Hematopoietic multipotent progenitor cell treated with erythropoietin and hydrocortisone succinate and interleukin-3 and kit ligand, for 6 days (in vitro differentiated cells): ENCODE results near the gene HS3ST3B1.

ENCODE experiments used
- DNase-seq: peaks from one replicate; pipeline ENCODE4 v3.0.0-alpha.2; 2015

Gene HS3ST3B1

GRCh38 chr17:14355556-14355955 is 54.7 kb downstream of the HS3ST3B1 start:
- no peak for DNase-seq

- DNase-seq, result peak; percentile 17
Observed at GRCh38 chr17:14359163-14360020, 58.5 kb downstream of the HS3ST3B1 start.

GRCh38 chr17:14360856-14361255 is 60.0 kb downstream of the HS3ST3B1 start:
- DNase-seq, result no peak

- DNase-seq, result no peak
Observed at GRCh38 chr17:14361470-14361869, 60.6 kb downstream of the HS3ST3B1 start.

GRCh38 chr17:14361945-14362508 is 61.1 kb downstream of the HS3ST3B1 start:
- DNase-seq, result no peak

- no peak for DNase-seq
Observed at GRCh38 chr17:14366199-14366598, 65.3 kb downstream of the HS3ST3B1 start.

GRCh38 chr17:14372461-14372860 is 71.6 kb downstream of the HS3ST3B1 start:
- no peak for DNase-seq

GRCh38 chr17:14372905-14373613 is 72.2 kb downstream of the HS3ST3B1 start:
- DNase-seq, result no peak

- no peak for DNase-seq
Observed at GRCh38 chr17:14373614-14374259, 72.9 kb downstream of the HS3ST3B1 start.

GRCh38 chr17:14374268-14374667 is 73.4 kb downstream of the HS3ST3B1 start:
- DNase-seq, result no peak

- DNase-seq, result no peak
Observed at GRCh38 chr17:14376666-14377065, 75.8 kb downstream of the HS3ST3B1 start.

GRCh38 chr17:14381606-14382005 is 80.7 kb downstream of the HS3ST3B1 start:
- no peak for DNase-seq

- no peak for DNase-seq
Observed at GRCh38 chr17:14387036-14387435, 86.2 kb downstream of the HS3ST3B1 start.

- no peak for DNase-seq
Observed at GRCh38 chr17:14389681-14390080, 88.8 kb downstream of the HS3ST3B1 start.

- no peak for DNase-seq
Observed at GRCh38 chr17:14393723-14394122, 92.8 kb downstream of the HS3ST3B1 start.

- DNase-seq, result no peak
Observed at GRCh38 chr17:14395255-14395654, 94.4 kb downstream of the HS3ST3B1 start.

- no peak for DNase-seq
Observed at GRCh38 chr17:14396547-14396946, 95.7 kb downstream of the HS3ST3B1 start.

GRCh38 chr17:14398766-14399165 is 97.9 kb downstream of the HS3ST3B1 start:
- no peak for DNase-seq
